ENCODE data around the gene FAM9C.

The FAM9C gene

GRCh38 chrX:13001961-13002671 lies 42.3 kb downstream of the FAM9C start:
- DNase-seq: no peak

GRCh38 chrX:13001097-13001496 lies 43.3 kb downstream of the FAM9C start:
- no peak for DNase-seq

- no peak for DNase-seq
Measured at GRCh38 chrX:13000301-13000811, 44.1 kb downstream of the FAM9C start.

GRCh38 chrX:12999422-12999821 lies 45.0 kb downstream of the FAM9C start:
- DNase-seq: no peak

- no peak for DNase-seq
Measured at GRCh38 chrX:12997906-12998687, 46.3 kb downstream of the FAM9C start.

GRCh38 chrX:12996934-12997435 lies 47.4 kb downstream of the FAM9C start:
- no peak for DNase-seq

GRCh38 chrX:12994321-12994720 lies 50.1 kb downstream of the FAM9C start:
- no peak for DNase-seq

- DNase-seq: no peak
Measured at GRCh38 chrX:12993826-12994225, 50.6 kb downstream of the FAM9C start.

GRCh38 chrX:12992544-12993118 lies 51.8 kb downstream of the FAM9C start:
- DNase-seq: no peak

GRCh38 chrX:12991575-12991974 lies 52.8 kb downstream of the FAM9C start:
- no peak for DNase-seq

- DNase-seq: no peak
Measured at GRCh38 chrX:12989461-12989860, 55.0 kb downstream of the FAM9C start.

GRCh38 chrX:12988797-12989196 lies 55.6 kb downstream of the FAM9C start:
- no peak for DNase-seq

GRCh38 chrX:12987900-12988594 lies 56.4 kb downstream of the FAM9C start:
- DNase-seq: no peak

GRCh38 chrX:12987340-12987739 lies 57.1 kb downstream of the FAM9C start:
- no peak for DNase-seq

- no peak for DNase-seq
Measured at GRCh38 chrX:12986886-12987285, 57.5 kb downstream of the FAM9C start.

- DNase-seq: no peak
Measured at GRCh38 chrX:12986164-12986779, 58.1 kb downstream of the FAM9C start.

Data from left hindlimb (tissue), 1 donor.